Neuronal stem cell (in vitro differentiated cells): ENCODE measurements around the gene MED15.

Experiments
- DNase-seq: peaks from one replicate; pipeline ENCODE4 v3.0.0-alpha.2; 2013; ENCODE audit warnings: low spot score
- H2AFZ ChIP-seq: one replicate; pipeline ENCODE4 v1.6.1; 2013; ENCODE audit warnings: mild to moderate bottlenecking, low read length, inconsistent platforms
- H2AK5ac ChIP-seq: 2 replicates; pipeline ENCODE4 v1.6.1; 2013; ENCODE audit warnings: low read depth, mild to moderate bottlenecking, inconsistent platforms, low read length, moderate library complexity, mixed read lengths
- H2BK120ac ChIP-seq: 2 replicates; pipeline ENCODE4 v1.6.1; 2013; ENCODE audit warnings: low read depth, mild to moderate bottlenecking, inconsistent platforms, low read length, moderate library complexity, mixed read lengths
- H2BK12ac ChIP-seq: one replicate; pipeline ENCODE4 v1.6.1; 2013; ENCODE audit warnings: low read length, inconsistent platforms
- H2BK15ac ChIP-seq: 2 replicates; pipeline ENCODE4 v1.6.1; 2013; ENCODE audit warnings: mild to moderate bottlenecking, low read length, inconsistent platforms, mixed read lengths
- H2BK5ac ChIP-seq: one replicate; pipeline ENCODE4 v1.6.1; 2013; ENCODE audit warnings: inconsistent platforms, mild to moderate bottlenecking, low read length, moderate library complexity
- H3K14ac ChIP-seq: one replicate; pipeline ENCODE4 v1.6.1; 2013; ENCODE audit warnings: low read length, inconsistent platforms
- H3K18ac ChIP-seq: 2 replicates; pipeline ENCODE4 v1.6.1; 2013; ENCODE audit warnings: low read length, inconsistent platforms
- H3K23ac ChIP-seq: 2 replicates; pipeline ENCODE4 v1.6.1; 2013; ENCODE audit warnings: low read depth, mild to moderate bottlenecking, mixed read lengths, low read length, inconsistent platforms; ENCODE audit not compliant: poor library complexity
- H3K27ac ChIP-seq: replicated peaks from 3 replicates; pipeline ENCODE4 v1.5.1; 2013; ENCODE audit warnings: low read length, inconsistent platforms
- H3K27me3 ChIP-seq, 3 experiments: 2 replicates each; pipeline ENCODE4 v1.6.1; 2013; ENCODE audit warnings: low read length in 3 of 3, mild to moderate bottlenecking in 2 of 3, inconsistent platforms in 1 of 3, low read depth in 1 of 3, mixed read lengths in 1 of 3, moderate library complexity in 1 of 3; ENCODE audit not compliant: control insufficient read depth in 3 of 3, insufficient read depth in 3 of 3
- H3K36me3 ChIP-seq, 2 donors: replicated peaks in 1 of 2; 2 replicates each; pipeline ENCODE4 v1.6.1; 2013; ENCODE audit warnings: low read length in 2 of 2; ENCODE audit not compliant: control insufficient read depth in 2 of 2, insufficient read depth in 2 of 2
- H3K4ac ChIP-seq: 2 replicates; pipeline ENCODE4 v1.6.1; 2013; ENCODE audit warnings: inconsistent platforms, mild to moderate bottlenecking, low read length, moderate library complexity
- H3K4me1 ChIP-seq, 2 donors: 1 replicate in 1 of 2; 2 replicates in 1 of 2; pipeline ENCODE4 v1.6.1; 2013; ENCODE audit warnings: low read length in 2 of 2, low read depth in 1 of 2; ENCODE audit not compliant: control insufficient read depth in 2 of 2, insufficient read depth in 1 of 2
- H3K4me2 ChIP-seq: one replicate; pipeline ENCODE4 v1.6.1; 2013; ENCODE audit warnings: mild to moderate bottlenecking, low read length, inconsistent platforms; ENCODE audit not compliant: insufficient read depth, poor library complexity, severe bottlenecking
- H3K4me3 ChIP-seq, 2 donors: 2 replicates each; pipeline ENCODE4 v1.5.1; 2013; ENCODE audit warnings: low read length in 2 of 2, mild to moderate bottlenecking in 2 of 2, inconsistent platforms in 1 of 2, moderate library complexity in 1 of 2
- H3K79me1 ChIP-seq: one replicate; pipeline ENCODE4 v1.6.1; 2013; ENCODE audit warnings: low read depth, mild to moderate bottlenecking, inconsistent platforms, low read length, moderate library complexity
- H3K9ac ChIP-seq: one replicate; pipeline ENCODE4 v1.6.1; 2013; ENCODE audit warnings: mild to moderate bottlenecking, low read depth, low read length, inconsistent platforms; ENCODE audit not compliant: poor library complexity
- H3K9me3 ChIP-seq, 2 donors: replicated peaks in 1 of 2; 2 replicates each; pipeline versions ENCODE3 to v1.6.1; 2013; ENCODE audit warnings: low read length in 2 of 2, mild to moderate bottlenecking in 2 of 2, inconsistent platforms in 1 of 2, low read depth in 1 of 2, mixed read lengths in 1 of 2, moderate library complexity in 1 of 2; ENCODE audit not compliant: control insufficient read depth in 2 of 2, insufficient read depth in 1 of 2
- H4K8ac ChIP-seq: one replicate; pipeline ENCODE4 v1.6.1; 2013; ENCODE audit warnings: low read depth, mild to moderate bottlenecking, inconsistent platforms, low read length, moderate library complexity
- H4K91ac ChIP-seq: one replicate; pipeline ENCODE4 v1.6.1; 2013; ENCODE audit warnings: low read length, low read depth, mild to moderate bottlenecking, inconsistent platforms; ENCODE audit not compliant: poor library complexity
- WGBS, 2 donors: extraction: QIAGEN DNeasy Blood & Tissue Kit; methylation state at CpG; one replicate each; pipeline ENCODE4 v1.1.7; 2013; ENCODE audit warnings: missing lambda C conversion rate in 2 of 2, mixed read lengths in 1 of 2; ENCODE audit not compliant: insufficient read length in 2 of 2, insufficient replicate concordance in 1 of 2; ENCODE audit errors: extremely low coverage in 2 of 2; 5-methylcytosine and 5-hydroxymethylcytosine counted together

MED15 gene

DNA sequence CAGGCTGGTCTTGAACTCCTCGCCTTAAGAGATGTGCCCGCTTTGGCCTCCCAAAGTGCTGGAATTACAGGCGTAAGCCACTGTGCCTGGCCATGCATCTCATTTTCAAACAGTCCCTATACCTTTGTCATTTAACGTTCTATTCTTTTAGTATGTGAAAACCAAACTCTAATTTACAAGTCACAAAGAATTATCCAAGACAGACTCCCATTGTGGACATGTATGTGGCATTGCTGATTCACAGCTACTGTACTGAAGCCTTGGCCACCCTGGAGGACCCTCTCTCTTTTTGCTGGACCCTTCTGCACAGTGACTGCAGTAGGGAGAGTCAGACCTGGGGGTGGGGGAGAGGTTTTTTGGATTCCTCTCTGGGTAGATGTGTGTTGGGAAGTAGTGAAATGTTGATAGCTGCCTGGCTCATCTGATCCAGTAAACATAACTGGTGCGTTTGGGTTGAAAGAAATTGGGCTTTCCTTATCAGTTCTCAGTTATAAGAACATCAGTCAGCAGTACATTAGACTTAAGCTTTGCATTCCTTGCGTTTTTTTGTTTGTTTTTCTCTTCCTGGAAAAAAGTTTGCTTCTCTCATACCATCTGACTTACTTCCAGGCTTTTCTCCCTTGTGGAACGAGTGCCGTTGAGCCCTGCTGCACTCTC lies 65.9 kb downstream of the MED15 start:
- WGBS, 2 donors, result no CpG with 5 or more reads among the region's 8 CpGs
- H3K14ac ChIP-seq, result no peak overlapping the region

DNA sequence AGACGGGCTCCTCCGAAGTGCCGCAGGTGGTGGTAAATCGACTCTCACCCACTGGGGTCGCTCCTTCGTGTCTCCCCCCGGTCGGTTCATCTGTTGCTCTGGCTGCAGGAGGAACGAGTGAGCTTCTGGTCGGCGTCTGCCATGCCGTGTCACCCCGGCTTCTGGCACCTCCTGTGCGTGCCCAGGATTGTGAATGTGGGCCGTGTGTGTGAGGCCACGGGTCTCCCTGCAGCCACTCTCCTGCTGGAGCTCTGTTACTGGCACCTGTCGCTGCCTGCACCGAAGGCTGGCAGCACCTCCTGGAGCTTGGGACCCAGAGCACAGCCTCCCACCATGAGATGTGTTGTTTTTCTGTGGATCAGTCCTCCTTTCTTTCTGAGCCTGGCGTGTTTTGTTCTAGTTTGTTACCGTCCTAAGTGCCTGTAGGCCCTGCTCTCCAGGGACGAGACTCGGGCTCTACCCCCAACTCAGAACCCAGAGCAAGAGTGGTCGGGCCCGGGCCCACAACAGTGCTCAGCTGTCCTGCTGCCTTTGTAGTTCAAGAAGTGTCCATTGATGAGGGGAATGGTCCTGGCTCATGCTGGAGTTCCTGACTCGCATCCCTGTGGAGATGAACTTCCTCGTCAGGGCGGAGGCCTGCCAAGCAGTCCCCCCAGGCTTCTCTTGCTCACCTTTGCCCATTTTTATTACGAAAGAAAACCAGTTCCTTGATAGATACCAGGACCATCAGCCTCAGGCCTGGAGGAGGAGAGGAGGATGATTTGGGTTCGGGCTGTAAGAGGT lies 66.6 kb downstream of the MED15 start:
- DNase-seq, result no peak
- peaks cover 47 to 91% of the 10 kb centered on the region in 2 donors for H3K36me3 ChIP-seq

More for the DNA sequence above, 65.9 kb downstream of the MED15 start:
- H3K4ac ChIP-seq, result no peak overlapping the region
- H3K79me1 ChIP-seq, result peaks cover 4% of the 10 kb centered on the region
- no peak overlapping the region for H2AK5ac ChIP-seq
- H2AFZ ChIP-seq, result no peak overlapping the region
- no peak overlapping the region for H3K27ac ChIP-seq
- H3K4me3 ChIP-seq, result no peak overlapping the region
- no peak overlapping the region for H2BK5ac ChIP-seq
- no peak overlapping the region for H3K18ac ChIP-seq
- no peak for DNase-seq
- peak overlapping the region; percentile 20 for H3K23ac ChIP-seq
- peaks cover 49 to 91% of the 10 kb centered on the region in 2 donors for H3K36me3 ChIP-seq
- no peak overlapping the region for H2BK12ac ChIP-seq
- no peaks in the 10 kb centered on the region for H3K9me3 ChIP-seq
- no peak overlapping the region for H3K9ac ChIP-seq
- no peak overlapping the region for H2BK120ac ChIP-seq
- no peak overlapping the region for H4K91ac ChIP-seq
- no peak overlapping the region for H2BK15ac ChIP-seq
- no peaks in the 10 kb centered on the region for H3K27me3 ChIP-seq
- no peak overlapping the region for H3K4me2 ChIP-seq
- no peaks in the 10 kb centered on the region for H3K4me1 ChIP-seq
- no peak overlapping the region for H4K8ac ChIP-seq

DNA sequence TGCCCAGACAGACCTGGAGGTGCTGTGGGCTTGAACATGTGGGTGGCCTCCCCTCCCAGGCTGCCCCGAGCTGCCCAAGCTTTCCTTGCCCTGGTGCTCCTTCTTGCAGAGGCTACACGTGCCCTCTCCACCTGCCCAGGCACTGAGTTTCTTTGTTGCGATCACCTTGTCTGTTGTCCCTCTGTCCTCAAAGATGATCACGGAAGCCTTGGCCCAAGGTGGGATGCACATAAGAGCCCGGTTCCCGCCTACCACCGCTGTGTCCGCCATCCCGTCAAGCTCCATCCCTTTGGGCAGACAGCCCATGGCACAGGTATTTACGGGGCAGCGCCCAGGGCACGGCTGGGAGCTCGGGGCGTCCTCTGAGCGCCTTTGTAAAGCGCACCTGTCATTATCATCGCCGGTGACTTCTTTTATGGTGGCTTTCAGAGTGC lies 67.5 kb downstream of the MED15 start:
- DNase-seq, result no peak
- peaks cover 40 to 91% of the 10 kb centered on the region in 2 donors for H3K36me3 ChIP-seq

More for the DNA sequence above, 66.6 kb downstream of the MED15 start:
- no peak overlapping the region for H4K91ac ChIP-seq
- peak overlapping the region; percentile 73 for H4K8ac ChIP-seq
- H3K18ac ChIP-seq, result no peak overlapping the region
- H3K4ac ChIP-seq, result no peak overlapping the region
- no peak overlapping the region for H2BK120ac ChIP-seq
- H3K27me3 ChIP-seq, result no peaks in the 10 kb centered on the region
- H2BK5ac ChIP-seq, result no peak overlapping the region
- no peaks in the 10 kb centered on the region for H3K4me1 ChIP-seq
- no peak overlapping the region for H3K14ac ChIP-seq
- no peak overlapping the region for H3K9ac ChIP-seq
- no peak overlapping the region for H2BK12ac ChIP-seq
- H3K9me3 ChIP-seq, result no peaks in the 10 kb centered on the region
- no CpG with 5 or more reads among the region's 29 CpGs for whole genome bisulfite sequencing, 2 donors
- no peak overlapping the region for H2AK5ac ChIP-seq
- H2BK15ac ChIP-seq, result no peak overlapping the region
- no peak overlapping the region for H3K4me3 ChIP-seq
- no peak overlapping the region for H3K27ac ChIP-seq
- H3K23ac ChIP-seq, result peak overlapping the region; percentile 20
- no peak overlapping the region for H2AFZ ChIP-seq
- H3K4me2 ChIP-seq, result no peak overlapping the region
- H3K79me1 ChIP-seq, result peaks cover 4% of the 10 kb centered on the region

DNA sequence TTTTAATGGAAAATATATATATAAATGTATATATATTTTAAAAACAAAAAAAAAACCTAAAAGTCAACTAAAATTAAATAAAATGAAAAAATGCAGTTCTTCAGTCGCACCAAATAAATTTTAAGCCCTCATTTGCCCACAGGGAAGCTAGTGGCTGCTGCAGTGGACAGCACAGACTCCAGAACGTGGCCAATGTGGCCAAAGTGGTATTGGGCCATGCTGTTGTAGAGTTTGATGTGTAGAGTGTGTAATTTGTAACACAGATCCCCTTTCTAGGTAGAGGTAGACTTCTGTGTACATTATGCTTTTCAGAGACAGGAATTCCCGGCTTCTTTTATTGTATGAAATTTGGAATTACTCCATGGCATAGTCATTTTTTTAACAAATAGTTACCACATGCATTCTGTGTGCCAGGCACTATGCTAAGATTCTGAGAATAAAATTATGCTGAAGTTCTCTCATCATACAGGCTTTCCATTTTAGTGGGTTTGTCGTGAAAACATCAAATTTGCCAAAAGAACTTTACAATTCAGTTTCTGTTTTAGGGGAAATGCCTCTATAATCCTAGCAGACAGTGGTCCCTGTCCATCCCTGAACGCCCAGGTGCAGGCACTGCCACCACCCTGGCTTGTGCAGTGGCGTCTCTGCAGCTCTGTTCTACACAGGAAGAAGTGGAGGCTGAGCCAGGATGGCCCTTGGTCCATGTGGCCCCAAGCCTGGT lies 68.5 kb downstream of the MED15 start:
- H3K9ac ChIP-seq, result no peak overlapping the region
- no peak overlapping the region for H3K23ac ChIP-seq
- H3K27ac ChIP-seq, result no peak overlapping the region
- H2AFZ ChIP-seq, result no peak overlapping the region
- H4K8ac ChIP-seq, result no peak overlapping the region
- no peak for DNase-seq
- no peak overlapping the region for H2BK15ac ChIP-seq
- H2BK120ac ChIP-seq, result no peak overlapping the region
- no peak overlapping the region for H2BK12ac ChIP-seq
- no peaks in the 10 kb centered on the region for H3K27me3 ChIP-seq
- H4K91ac ChIP-seq, result no peak overlapping the region
- H3K18ac ChIP-seq, result no peak overlapping the region
- H3K4me1 ChIP-seq, result no peaks in the 10 kb centered on the region
- no peak overlapping the region for H3K14ac ChIP-seq
- H3K4me3 ChIP-seq, result no peak overlapping the region
- peaks cover 2% of the 10 kb centered on the region for H3K79me1 ChIP-seq
- H3K36me3 ChIP-seq, result peaks cover 41 to 98% of the 10 kb centered on the region in 2 donors
- H2BK5ac ChIP-seq, result no peak overlapping the region
- no peaks in the 10 kb centered on the region for H3K9me3 ChIP-seq
- H3K4me2 ChIP-seq, result no peak overlapping the region
- no CpG with 5 or more reads among the region's 6 CpGs for WGBS, 2 donors
- H2AK5ac ChIP-seq, result no peak overlapping the region
- H3K4ac ChIP-seq, result no peak overlapping the region

More for the DNA sequence above, 67.5 kb downstream of the MED15 start:
- Histone ChIP-seq H2BK12ac (no peak overlapping the region), H3K9me3 (no peaks in the 10 kb centered on the region), H4K8ac (no peak overlapping the region), H3K4me1 (no peaks in the 10 kb centered on the region), H3K27me3 (no peaks in the 10 kb centered on the region), H2AK5ac (no peak overlapping the region), H4K91ac (no peak overlapping the region), H3K4ac (no peak overlapping the region), H3K27ac (no peak overlapping the region), H2BK5ac (no peak overlapping the region), H2AFZ (no peak overlapping the region), H3K79me1 (peaks cover 2% of the 10 kb centered on the region), H3K4me3 (no peak overlapping the region), H3K14ac (no peak overlapping the region), H3K18ac (no peak overlapping the region), H3K23ac (no peak overlapping the region), H3K9ac (no peak overlapping the region), H2BK120ac (no peak overlapping the region), H2BK15ac (no peak overlapping the region), H3K4me2 (no peak overlapping the region)
- no CpG with 5 or more reads among the region's 18 CpGs for WGBS, 2 donors
